ENCODE data around the gene SAMSN1.

Gene SAMSN1

DNA sequence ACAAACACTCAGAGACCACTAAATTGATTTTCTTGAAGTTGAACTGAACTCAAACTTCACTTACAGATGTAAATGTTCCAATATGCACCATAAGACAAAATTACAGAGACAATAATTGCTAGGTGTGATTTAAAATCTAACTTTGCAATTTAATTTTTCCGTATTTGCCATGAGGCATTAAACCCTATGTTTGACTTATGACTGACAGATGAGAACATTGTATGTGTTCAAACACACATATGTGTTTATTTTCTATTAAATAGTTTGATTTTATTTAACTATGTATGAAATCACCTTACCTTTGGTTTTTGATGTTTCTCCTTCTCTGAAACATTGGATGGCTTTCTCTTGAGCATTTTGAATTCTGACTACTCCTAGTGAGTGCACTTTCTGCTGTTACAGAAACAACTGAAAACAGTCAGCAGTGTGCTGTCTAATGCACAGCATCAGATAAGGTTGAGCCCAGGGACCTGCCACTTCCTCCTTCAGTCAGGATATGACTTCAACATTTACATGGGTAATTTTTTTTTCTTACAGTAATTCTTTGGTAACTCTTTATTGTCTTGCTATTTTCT lies at the start of gene SAMSN1:
TSS of gene SAMSN1 (minus strand) at position 410 of the 575 bp plus-strand sequence. CDS start at position 356, 54 bp downstream.
- TF ChIP-seq KLF9 (tag by site-specific recombination; IDR thresholded peaks at IDR 0.05; ENCODE audit: low read depth) (no peak), ZNF174 (tag by site-specific recombination; IDR thresholded peaks at IDR 0.05) (no peak), ZNF121 (tag by site-specific recombination; IDR thresholded peaks at IDR 0.05) (no peak), ZNF843 (tag by site-specific recombination; IDR thresholded peaks at IDR 0.05) (no peak), ZNF776 (tag by site-specific recombination; IDR thresholded peaks at IDR 0.05; ENCODE audit: borderline replicate concordance) (no peak), ZNF670 (tag by site-specific recombination; IDR thresholded peaks at IDR 0.05; ENCODE audit: low read depth) (no peak)
- POLR2A ChIA-PET, result no interaction called here
- no peaks in the 10 kb centered on the region for H3K9me3 ChIP-seq (ENCODE audit: control insufficient read depth, insufficient read depth, low read depth, low read length)
- no peak within 1 kb of the TSS for H3K4me3 ChIP-seq (ENCODE audit: low read depth, low read length)
- CTCF ChIA-PET, result no interaction called here
- H3K36me3 ChIP-seq (ENCODE audit: control insufficient read depth in 2 of 2, insufficient read depth in 1 of 2, low read length in 2 of 2), result no peaks in the 10 kb centered on the region
- H3K27ac ChIP-seq (ENCODE audit: extremely low read depth, low read depth, low read length), result no peak within 1 kb of the TSS
- no peaks in the 10 kb centered on the region for H3K4me1 ChIP-seq (ENCODE audit: control insufficient read depth, insufficient read depth, low read length)

DNA sequence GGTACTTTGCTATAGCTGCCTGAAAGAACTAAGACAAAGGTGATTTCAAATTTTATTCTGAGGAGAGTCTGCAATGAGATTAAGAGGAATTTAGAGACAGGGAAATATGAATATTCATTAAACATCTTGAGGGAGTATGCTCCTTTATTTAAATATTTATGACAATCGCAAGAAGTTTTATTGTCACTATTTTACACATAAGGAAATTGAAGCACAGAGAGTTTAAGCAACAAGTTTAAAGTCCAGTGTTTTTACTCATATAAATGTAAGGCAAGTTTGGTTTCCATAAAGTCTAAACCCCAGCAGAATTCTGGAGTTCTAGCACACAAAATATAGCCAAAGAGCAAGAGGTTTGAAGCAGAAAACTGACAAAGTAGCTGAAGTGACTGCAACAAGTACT lies 49.3 kb upstream of the SAMSN1 start:
- CTCF ChIA-PET, result no interaction called here
- no peak overlapping the region for H3K4me3 ChIP-seq (ENCODE audit: low read depth, low read length)
- H3K9me3 ChIP-seq (ENCODE audit: control insufficient read depth, insufficient read depth, low read depth, low read length), result no peaks in the 10 kb centered on the region
- H3K4me1 ChIP-seq (ENCODE audit: control insufficient read depth, insufficient read depth, low read length), result no peaks in the 10 kb centered on the region
- POLR2A ChIA-PET, result no interaction called here
- no peaks in the 10 kb centered on the region for H3K36me3 ChIP-seq (ENCODE audit: control insufficient read depth in 2 of 2, insufficient read depth in 1 of 2, low read length in 2 of 2)
- H3K27ac ChIP-seq (ENCODE audit: extremely low read depth, low read depth, low read length), result no peak overlapping the region
- no peak for TF ChIP-seq ZFP3 (tag by site-specific recombination; IDR thresholded peaks at IDR 0.05; ENCODE audit: low read depth)

DNA sequence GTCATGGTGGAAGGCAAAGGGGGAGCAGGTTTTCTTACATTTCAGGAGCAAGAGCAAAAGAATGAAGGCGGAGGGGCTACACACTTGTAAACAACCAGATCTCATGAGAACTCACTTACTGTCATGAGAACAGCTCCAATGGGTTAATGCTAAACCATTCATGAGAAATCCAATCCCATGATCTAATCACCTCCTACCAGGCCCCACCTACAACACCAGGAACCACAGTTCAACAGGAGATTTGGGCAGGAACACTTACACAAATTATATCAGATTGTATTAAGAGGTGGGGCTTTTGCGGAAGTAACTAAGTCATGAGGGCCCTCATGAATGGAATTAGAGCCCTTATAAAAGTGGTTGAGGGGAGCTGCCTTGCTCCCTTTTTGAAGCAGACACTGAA lies 48.9 kb upstream of the SAMSN1 start:
- Histone ChIP-seq H3K4me1 (ENCODE audit: control insufficient read depth, insufficient read depth, low read length) (no peaks in the 10 kb centered on the region), H3K36me3 (ENCODE audit: control insufficient read depth in 2 of 2, insufficient read depth in 1 of 2, low read length in 2 of 2) (no peaks in the 10 kb centered on the region), H3K9me3 (ENCODE audit: control insufficient read depth, insufficient read depth, low read depth, low read length) (no peaks in the 10 kb centered on the region), H3K27ac (ENCODE audit: extremely low read depth, low read depth, low read length) (no peak overlapping the region), H3K4me3 (ENCODE audit: low read depth, low read length) (no peak overlapping the region)
- ChIA-PET POLR2A (no interaction called here), CTCF (no interaction called here)
- TF ChIP-seq ZNF837 (tag by site-specific recombination; IDR thresholded peaks at IDR 0.05), result no peak
- no peak for TF ChIP-seq ZFP41 (tag by site-specific recombination; IDR thresholded peaks at IDR 0.05; ENCODE audit: borderline replicate concordance)
- no peak for TF ChIP-seq ZNF266 (tag by site-specific recombination; IDR thresholded peaks at IDR 0.05; ENCODE audit: low read depth)
- no peak for TF ChIP-seq ZNF10 (tag by site-specific recombination; IDR thresholded peaks at IDR 0.05)
- TF ChIP-seq, protein P1, sequence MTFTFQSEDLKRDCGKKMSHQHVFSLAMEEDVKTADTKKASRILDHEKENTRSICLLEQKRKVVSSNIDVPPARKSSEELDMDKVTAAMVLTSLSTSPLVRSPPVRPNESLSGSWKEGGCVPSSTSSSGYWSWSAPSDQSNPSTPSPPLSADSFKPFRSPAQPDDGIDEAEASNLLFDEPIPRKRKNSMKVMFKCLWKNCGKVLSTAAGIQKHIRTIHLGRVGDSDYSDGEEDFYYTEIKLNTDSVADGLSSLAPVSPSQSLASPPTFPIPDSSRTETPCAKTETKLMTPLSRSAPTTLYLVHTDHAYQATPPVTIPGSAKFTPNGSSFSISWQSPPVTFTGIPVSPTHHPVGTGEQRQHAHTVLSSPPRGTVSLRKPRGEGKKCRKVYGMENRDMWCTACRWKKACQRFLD (tag by site-specific recombination; IDR thresholded peaks at IDR 0.05), result no peak
- TF ChIP-seq, protein P2, sequence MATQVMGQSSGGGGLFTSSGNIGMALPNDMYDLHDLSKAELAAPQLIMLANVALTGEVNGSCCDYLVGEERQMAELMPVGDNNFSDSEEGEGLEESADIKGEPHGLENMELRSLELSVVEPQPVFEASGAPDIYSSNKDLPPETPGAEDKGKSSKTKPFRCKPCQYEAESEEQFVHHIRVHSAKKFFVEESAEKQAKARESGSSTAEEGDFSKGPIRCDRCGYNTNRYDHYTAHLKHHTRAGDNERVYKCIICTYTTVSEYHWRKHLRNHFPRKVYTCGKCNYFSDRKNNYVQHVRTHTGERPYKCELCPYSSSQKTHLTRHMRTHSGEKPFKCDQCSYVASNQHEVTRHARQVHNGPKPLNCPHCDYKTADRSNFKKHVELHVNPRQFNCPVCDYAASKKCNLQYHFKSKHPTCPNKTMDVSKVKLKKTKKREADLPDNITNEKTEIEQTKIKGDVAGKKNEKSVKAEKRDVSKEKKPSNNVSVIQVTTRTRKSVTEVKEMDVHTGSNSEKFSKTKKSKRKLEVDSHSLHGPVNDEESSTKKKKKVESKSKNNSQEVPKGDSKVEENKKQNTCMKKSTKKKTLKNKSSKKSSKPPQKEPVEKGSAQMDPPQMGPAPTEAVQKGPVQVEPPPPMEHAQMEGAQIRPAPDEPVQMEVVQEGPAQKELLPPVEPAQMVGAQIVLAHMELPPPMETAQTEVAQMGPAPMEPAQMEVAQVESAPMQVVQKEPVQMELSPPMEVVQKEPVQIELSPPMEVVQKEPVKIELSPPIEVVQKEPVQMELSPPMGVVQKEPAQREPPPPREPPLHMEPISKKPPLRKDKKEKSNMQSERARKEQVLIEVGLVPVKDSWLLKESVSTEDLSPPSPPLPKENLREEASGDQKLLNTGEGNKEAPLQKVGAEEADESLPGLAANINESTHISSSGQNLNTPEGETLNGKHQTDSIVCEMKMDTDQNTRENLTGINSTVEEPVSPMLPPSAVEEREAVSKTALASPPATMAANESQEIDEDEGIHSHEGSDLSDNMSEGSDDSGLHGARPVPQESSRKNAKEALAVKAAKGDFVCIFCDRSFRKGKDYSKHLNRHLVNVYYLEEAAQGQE (tag by site-specific recombination; IDR thresholded peaks at IDR 0.05), result no peak
- TF ChIP-seq GLI4 (tag by site-specific recombination; IDR thresholded peaks at IDR 0.05), result no peak
- TF ChIP-seq SP3 (tag by site-specific recombination; IDR thresholded peaks at IDR 0.05), result no peak
- TF ChIP-seq YY2 (tag by site-specific recombination; IDR thresholded peaks at IDR 0.05), result no peak
- TF ChIP-seq WT1 (tag by site-specific recombination; IDR thresholded peaks at IDR 0.05), result no peak
- TF ChIP-seq, protein P3, sequence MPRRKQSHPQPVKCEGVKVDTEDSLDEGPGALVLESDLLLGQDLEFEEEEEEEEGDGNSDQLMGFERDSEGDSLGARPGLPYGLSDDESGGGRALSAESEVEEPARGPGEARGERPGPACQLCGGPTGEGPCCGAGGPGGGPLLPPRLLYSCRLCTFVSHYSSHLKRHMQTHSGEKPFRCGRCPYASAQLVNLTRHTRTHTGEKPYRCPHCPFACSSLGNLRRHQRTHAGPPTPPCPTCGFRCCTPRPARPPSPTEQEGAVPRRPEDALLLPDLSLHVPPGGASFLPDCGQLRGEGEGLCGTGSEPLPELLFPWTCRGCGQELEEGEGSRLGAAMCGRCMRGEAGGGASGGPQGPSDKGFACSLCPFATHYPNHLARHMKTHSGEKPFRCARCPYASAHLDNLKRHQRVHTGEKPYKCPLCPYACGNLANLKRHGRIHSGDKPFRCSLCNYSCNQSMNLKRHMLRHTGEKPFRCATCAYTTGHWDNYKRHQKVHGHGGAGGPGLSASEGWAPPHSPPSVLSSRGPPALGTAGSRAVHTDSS (tag by site-specific recombination; IDR thresholded peaks at IDR 0.05), result no peak
- no peak for TF ChIP-seq GLIS2 (tag by site-specific recombination; IDR thresholded peaks at IDR 0.05)
- TF ChIP-seq, protein P4, sequence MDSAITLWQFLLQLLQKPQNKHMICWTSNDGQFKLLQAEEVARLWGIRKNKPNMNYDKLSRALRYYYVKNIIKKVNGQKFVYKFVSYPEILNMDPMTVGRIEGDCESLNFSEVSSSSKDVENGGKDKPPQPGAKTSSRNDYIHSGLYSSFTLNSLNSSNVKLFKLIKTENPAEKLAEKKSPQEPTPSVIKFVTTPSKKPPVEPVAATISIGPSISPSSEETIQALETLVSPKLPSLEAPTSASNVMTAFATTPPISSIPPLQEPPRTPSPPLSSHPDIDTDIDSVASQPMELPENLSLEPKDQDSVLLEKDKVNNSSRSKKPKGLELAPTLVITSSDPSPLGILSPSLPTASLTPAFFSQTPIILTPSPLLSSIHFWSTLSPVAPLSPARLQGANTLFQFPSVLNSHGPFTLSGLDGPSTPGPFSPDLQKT (IDR thresholded peaks at IDR 0.05; ENCODE audit: borderline replicate concordance, low read depth, low read length), result no peak
- no peak for TF ChIP-seq ZNF768 (tag by site-specific recombination; IDR thresholded peaks at IDR 0.05)
- TF ChIP-seq ZNF239 (tag by site-specific recombination; IDR thresholded peaks at IDR 0.05), result no peak
- no peak for TF ChIP-seq KLF10 (tag by site-specific recombination; IDR thresholded peaks at IDR 0.05)
